DND-41 (cell line): ENCODE results near the gene TTYH3.

Experiments
- CTCF ChIP-seq: IDR thresholded peaks from 2 replicates; pipeline ENCODE4 v1.5.1; 2012; ENCODE audit warnings: borderline replicate concordance, low read length, moderate library complexity, mild to moderate bottlenecking; ENCODE audit not compliant: poor library complexity, severe bottlenecking; ENCODE audit errors: extremely low read depth
- EZH2 ChIP-seq: IDR thresholded peaks from 3 replicates; pipeline ENCODE4 v1.6.1; 2012; ENCODE audit warnings: borderline replicate concordance, low read depth, mild to moderate bottlenecking, moderate library complexity, low read length, inconsistent platforms; ENCODE audit not compliant: severe bottlenecking

GRCh38 chr7:2649139-2649838, 17.5 kb downstream of the TTYH3 start:
- no peak for TF ChIP-seq CTCF
- no peak for TF ChIP-seq EZH2
